ENCODE data around the gene EXT2.

EXT2 gene

GRCh38 chr11:44269369-44270351 lies 174.2 kb downstream of the EXT2 start:
- DNase-seq: no peak

GRCh38 chr11:44270403-44271273 lies 175.2 kb downstream of the EXT2 start:
- no peak for DNase-seq

- DNase-seq: no peak
Observed at GRCh38 chr11:44271286-44271685, 175.8 kb downstream of the EXT2 start.

- no peak for DNase-seq
Observed at GRCh38 chr11:44274404-44274803, 178.9 kb downstream of the EXT2 start.

DNA sequence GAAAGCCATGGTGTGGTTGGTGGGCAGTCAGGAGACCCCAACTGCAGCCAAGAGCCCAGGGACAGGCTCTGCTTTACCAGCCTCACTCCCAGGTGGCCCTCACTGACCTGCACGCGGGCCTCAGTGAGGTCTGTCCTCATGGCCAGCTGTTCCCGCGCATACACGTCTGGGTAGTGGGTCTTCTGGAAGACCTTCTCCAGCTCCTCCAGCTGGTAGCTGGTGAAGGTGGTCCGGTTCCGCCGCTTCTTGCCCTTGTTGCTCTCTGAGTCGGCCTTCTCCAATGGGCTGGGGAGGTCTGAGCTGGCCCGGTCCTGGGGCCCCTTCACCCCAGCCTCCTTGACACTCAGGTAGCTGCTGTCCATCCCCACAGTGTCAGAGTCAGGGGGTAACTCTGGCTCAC lies 179.8 kb downstream of the EXT2 start:
- DNase-seq: no peak

- DNase-seq: no peak
Observed at GRCh38 chr11:44275961-44276550, 180.6 kb downstream of the EXT2 start.

- no peak for DNase-seq
Observed at GRCh38 chr11:44277196-44278090, 182.0 kb downstream of the EXT2 start.

DNA sequence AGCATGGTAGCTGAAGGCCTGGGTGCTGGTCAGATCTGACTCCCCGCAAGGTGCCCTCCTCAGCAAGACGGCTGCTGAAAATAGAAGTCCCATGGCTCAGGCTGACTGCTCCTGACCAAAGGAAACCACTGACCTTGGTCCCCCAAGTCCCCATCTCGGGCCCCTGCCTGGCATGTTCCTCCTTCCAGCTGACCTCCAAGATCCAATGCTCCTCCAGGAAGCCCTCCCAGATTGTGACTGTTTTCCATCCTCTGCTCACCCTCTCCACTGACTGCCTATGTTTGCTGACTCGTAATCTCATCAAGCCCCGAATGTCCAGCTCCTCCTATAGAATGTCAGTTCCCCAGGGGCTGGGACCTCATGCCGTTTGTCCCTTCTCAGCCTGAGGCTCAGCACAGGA lies 184.0 kb downstream of the EXT2 start:
- no peak for DNase-seq

- no peak for DNase-seq
Observed at GRCh38 chr11:44280257-44280656, 184.8 kb downstream of the EXT2 start.

DNA sequence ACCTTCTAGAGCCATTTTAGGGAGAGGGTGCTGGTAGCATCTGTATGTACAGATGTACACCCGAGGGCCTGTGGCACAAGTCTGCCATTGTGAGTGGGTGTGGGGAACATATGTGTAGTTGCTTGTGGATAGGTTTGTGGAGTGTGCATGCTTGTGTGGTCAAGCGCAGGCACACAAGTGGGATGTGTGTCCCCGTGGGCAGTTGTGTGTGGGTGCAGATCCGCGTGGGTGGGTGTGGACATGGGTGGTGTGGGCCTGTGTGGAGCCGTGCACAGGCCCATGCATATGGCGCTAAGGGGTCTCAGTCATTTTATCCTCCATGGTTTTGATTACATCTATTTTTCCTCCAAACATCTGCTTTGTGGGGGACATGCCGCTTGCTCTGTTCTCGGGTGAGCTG lies 185.7 kb downstream of the EXT2 start:
- DNase-seq: no peak

DNA sequence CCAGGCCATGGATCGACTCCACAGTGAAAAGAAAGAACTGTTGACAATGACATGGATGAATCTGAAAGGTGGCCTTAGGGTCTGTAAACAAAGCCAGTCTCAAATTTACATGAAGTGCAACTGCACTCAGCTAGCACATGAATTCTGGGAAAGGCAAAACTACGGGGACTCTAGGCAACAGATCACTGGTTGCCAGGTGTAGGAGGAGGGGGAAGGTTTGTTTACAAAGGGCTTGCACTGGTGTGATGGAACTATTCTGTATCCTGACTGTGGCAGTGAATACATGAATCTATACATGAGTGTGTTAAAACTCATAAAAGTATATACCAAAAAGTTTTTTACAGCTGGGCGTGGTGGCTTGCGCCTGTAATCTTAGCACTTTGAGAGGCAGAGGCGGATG lies 187.1 kb downstream of the EXT2 start:
- DNase-seq: no peak

DNA sequence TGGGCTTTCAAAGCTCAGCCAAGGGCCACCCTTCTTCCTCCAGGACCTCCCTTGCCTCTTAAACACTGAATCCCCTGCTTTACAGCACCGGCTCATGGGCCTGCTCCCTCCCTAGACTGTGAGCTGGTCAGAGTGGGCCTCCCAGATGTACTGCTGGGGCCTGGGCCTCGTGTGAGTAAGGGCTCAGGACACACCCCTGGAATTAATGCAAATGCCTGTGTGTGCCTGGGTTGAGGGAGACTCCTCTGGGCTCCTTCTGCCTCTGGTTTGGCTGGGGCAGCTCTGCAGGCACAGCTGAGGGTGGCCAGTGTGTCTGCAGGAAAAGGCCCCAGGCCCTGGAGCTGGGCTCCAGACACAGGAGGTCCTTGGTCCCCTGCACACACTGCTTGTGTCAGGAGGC lies 190.3 kb downstream of the EXT2 start:
- no peak for DNase-seq

- DNase-seq: peak; percentile 28 to 59
Observed at GRCh38 chr11:44286268-44286880, 190.9 kb downstream of the EXT2 start.

GRCh38 chr11:44286911-44287310 lies 191.4 kb downstream of the EXT2 start:
- no peak for DNase-seq

GRCh38 chr11:44288133-44288526 lies 192.7 kb downstream of the EXT2 start:
- DNase-seq: no peak

- DNase-seq: no peak
Observed at GRCh38 chr11:44290208-44290607, 194.7 kb downstream of the EXT2 start.

Measured in NCI-H524 (cell line).